Dedifferentiated amniotic fluid mesenchymal stem cell (primary cell): Measurements from ENCODE around the gene CCDC78.
"Not testable (repeated sequence)": the region's sequence is repeated elsewhere in the genome, so short reads cannot be mapped to it uniquely, and the experiment has no call there.

Experiments
- DNase-seq: peaks from one replicate; pipeline ENCODE4 v3.0.0-alpha.2; 2016; ENCODE audit errors: extremely low spot score

Gene CCDC78

GRCh38 chr16:760545-761343 lies 34.5 kb upstream of the CCDC78 start, which contains the start of gene MSLN:
Gene MSLN (plus strand): TSS chr16:760734. CDS start chr16:762681, 1,947 bp downstream.
- DNase-seq: no peak

- no peak for DNase-seq
Observed at GRCh38 chr16:760065-760464, 33.8 kb upstream of the CCDC78 start.

GRCh38 chr16:759110-759910 lies 33.1 kb upstream of the CCDC78 start:
- DNase-seq: no peak

GRCh38 chr16:756428-756827 lies 30.2 kb upstream of the CCDC78 start:
- DNase-seq: no peak

GRCh38 chr16:754656-755055 lies 28.4 kb upstream of the CCDC78 start:
- DNase-seq: no peak

GRCh38 chr16:754121-754607 lies 27.9 kb upstream of the CCDC78 start:
- DNase-seq: not testable (repeated sequence)

- no peak for DNase-seq
Observed at GRCh38 chr16:752007-752312, 25.7 kb upstream of the CCDC78 start.

- no peak for DNase-seq
Observed at GRCh38 chr16:751152-752006, 25.1 kb upstream of the CCDC78 start.

- DNase-seq: no peak
Observed at GRCh38 chr16:750485-750884, 24.2 kb upstream of the CCDC78 start.

- DNase-seq: peak; percentile 91
Observed at GRCh38 chr16:749010-749409, 22.8 kb upstream of the CCDC78 start.

GRCh38 chr16:747978-748746 lies 21.9 kb upstream of the CCDC78 start:
- no peak for DNase-seq

GRCh38 chr16:746637-747036 lies 20.4 kb upstream of the CCDC78 start:
- no peak for DNase-seq

GRCh38 chr16:745739-746138 lies 19.5 kb upstream of the CCDC78 start:
- DNase-seq: no peak

GRCh38 chr16:743794-744500 lies 17.7 kb upstream of the CCDC78 start:
- DNase-seq: no peak

GRCh38 chr16:742894-743293 lies 16.7 kb upstream of the CCDC78 start:
- not testable (repeated sequence) for DNase-seq

- no peak for DNase-seq
Observed at GRCh38 chr16:741986-742629, 15.9 kb upstream of the CCDC78 start.

GRCh38 chr16:740764-741505 lies 14.7 kb upstream of the CCDC78 start, which contains the start of gene CIAO3:
Gene CIAO3 (minus strand): TSS chr16:740997. CDS start chr16:740985, 12 bp downstream.
- peak; percentile 77 for DNase-seq

GRCh38 chr16:740459-740763 lies 14.2 kb upstream of the CCDC78 start:
- no peak for DNase-seq
